Measurements from ENCODE around the gene TP53BP2.
"Not testable (repeated sequence)": the region's sequence is repeated elsewhere in the genome, so short reads cannot be mapped to it uniquely, and the experiment has no call there.

TP53BP2 gene

DNA sequence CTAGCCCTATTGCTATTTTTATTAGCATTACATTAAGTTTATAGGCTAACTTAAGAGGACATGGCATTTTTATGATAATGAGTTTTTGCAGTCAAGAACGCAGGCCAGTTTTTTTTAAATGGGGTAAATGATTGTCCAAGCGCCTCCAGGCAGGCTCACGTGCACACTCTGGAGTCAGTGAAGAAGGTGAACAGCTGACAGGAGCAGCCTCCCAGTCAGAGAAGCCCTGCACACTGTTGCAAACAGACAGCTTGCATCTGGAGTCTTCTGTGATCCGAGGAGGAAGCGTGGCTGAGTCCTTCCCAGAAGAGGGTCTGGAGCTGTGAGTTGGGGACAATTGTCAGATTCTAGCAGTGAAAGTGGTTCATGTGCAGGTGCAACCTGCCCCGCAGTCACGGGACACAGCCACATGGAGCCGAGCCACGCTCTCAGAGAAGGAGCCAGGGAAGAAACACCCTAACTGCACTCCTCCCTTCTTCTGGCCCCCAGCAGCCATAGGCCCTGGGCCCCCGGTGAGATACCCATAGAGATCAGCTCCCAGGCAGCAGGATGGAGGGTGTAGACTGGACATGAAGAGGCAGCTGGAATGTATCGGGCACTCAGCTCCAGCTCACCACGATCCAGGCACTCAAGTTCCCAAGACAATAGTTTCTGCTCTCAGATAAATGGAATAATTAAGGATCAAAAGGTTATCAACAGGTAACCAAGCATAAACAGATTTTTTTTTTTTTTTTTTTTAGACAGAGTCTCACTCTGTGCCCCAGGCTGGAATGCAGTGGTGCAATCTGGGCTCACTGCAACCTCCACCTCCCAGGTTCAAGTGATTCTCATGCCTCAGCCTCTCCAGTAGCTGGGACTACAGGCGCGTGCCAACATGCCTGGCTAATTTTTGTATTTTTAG is 107.0 kb downstream of the TP53BP2 start:
- DNase-seq, result no peak

- no peak for DNase-seq
These were observed 108.4 kb downstream of the TP53BP2 start for GRCh38 chr1:223737342-223737741.

- DNase-seq, result not testable (repeated sequence)
These were observed 109.1 kb downstream of the TP53BP2 start for GRCh38 chr1:223736638-223737037.

DNA sequence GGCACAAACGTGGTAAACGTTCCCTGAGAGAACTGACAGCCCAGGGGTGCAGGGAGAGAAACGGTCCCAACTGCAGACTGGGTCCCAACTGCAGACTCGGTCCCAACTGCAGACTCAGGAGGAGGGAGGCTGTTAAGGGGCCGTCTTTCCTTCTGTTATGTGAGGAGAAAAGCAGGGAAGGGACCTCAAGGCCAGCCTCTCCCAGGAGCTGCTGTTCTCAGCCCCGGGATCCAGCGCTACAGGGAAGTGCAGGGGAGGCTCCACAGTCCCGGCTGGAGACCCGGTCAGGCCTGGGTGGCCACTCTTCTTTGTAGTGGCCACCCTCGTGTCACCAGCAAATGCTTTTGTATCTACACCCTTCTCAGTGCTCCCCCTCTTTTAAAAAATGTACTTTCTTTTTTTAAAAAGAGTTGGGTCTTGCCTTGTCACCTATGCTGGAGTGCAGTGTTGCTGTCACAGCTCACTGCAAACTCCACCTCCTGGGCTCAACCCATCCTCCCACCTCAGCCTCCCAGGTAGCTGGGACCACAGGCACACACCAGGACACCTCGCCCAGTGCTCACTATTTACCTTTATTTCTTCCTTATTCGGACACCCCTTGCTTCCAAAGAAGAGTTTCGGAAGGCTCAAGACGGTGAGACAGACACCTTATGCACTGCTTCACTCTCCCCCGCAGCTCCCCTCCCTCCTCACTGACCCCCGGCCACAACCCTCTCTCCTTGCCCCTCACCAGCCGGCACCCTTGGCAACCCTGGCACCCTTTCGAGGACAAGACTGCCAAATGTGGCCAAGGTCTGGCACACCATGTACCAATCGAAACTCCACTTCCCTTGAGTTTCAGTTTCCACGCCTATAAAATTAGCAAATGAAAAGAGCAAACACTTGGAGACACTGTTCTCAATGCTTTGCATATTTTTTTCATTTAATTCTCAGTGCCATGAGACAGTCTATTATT is 111.6 kb downstream of the TP53BP2 start:
- no peak for DNase-seq

DNA sequence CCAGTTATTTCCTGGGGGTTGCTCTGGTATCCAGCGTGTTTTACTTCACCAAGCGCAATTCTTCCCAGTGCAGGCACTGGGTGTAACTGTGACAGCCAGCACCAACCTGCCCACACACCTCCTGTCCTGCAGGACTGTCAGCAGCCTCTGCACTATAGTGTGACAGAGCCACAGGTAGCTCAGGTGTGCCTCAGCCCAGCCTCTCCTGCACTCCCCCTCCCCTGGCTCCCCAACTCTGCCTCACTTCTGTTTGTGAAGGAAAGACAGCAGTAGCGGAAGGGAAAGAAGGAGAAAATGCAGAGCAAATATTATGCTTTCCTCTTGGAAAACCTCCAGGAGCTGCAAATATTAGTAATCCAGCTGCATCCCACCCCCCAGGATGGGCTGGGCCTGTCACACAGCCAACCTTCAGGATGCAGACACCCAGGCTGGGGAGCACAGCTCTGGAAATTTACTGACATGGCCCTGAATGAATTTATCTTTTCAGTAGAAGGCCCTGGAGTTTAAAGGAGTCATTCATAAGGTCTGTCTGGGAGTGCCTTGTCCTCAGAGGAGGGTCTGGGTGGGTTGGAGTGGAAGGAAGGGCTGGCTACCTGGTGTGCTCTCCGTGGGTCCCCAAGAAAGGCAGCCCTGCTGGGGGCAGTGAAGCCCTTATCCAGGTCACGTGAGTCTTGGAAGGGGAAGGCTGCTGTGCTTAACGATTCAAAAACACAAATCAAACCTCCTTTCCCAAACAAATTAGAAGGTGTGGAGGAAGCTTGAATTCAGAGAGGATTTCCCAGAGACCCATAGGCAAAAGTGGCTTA is 112.6 kb downstream of the TP53BP2 start:
- no peak for DNase-seq

- DNase-seq, result no peak
These were observed 114.5 kb downstream of the TP53BP2 start for GRCh38 chr1:223731133-223731770.

DNA sequence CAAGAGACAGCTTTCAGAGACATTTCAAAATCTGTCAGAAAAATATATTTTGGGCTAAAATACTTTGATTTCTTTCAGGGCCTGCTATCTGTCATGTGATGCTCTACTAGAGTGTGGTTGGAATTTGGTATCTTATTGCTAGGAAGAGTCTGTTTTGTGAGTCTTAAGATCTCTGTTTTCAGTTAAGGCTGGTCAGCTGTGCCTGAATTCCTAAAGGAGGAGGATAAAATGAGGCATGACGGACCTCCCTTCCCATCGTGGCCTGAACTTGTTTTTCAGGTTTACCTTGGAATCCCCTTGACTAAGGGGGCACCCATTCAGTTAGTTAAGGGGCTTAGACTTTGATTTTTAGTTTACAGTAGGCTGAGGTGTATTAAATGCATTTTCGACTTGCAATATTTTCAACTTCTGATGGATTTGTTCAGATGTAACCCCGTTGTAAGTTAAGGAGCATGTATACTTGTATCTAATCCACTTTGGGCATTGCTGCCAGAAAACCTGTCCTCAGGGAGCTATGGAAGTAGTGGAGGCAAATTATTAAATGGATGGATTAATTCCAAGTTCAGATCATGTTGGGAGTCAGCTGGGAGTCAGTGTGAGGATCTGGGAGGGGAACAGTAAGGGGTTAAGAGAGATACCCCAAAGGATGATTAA is 115.1 kb downstream of the TP53BP2 start:
- no peak for DNase-seq

GRCh38 chr1:223729906-223730305 is 115.8 kb downstream of the TP53BP2 start:
- no peak for DNase-seq
